Measurements from ENCODE around the gene RHOD.

The RHOD gene

GRCh38 chr11:67056267-67057204, at the start of gene RHOD:
RHOD (plus strand) TSS chr11:67056847; CDS start chr11:67056903, 56 bp downstream.
- peak; percentile 66 for DNase-seq (ENCODE audit: low spot score)

GRCh38 chr11:67007126-67007525, 49.5 kb upstream of the RHOD start:
- no peak for DNase-seq (ENCODE audit: low spot score)

DNA sequence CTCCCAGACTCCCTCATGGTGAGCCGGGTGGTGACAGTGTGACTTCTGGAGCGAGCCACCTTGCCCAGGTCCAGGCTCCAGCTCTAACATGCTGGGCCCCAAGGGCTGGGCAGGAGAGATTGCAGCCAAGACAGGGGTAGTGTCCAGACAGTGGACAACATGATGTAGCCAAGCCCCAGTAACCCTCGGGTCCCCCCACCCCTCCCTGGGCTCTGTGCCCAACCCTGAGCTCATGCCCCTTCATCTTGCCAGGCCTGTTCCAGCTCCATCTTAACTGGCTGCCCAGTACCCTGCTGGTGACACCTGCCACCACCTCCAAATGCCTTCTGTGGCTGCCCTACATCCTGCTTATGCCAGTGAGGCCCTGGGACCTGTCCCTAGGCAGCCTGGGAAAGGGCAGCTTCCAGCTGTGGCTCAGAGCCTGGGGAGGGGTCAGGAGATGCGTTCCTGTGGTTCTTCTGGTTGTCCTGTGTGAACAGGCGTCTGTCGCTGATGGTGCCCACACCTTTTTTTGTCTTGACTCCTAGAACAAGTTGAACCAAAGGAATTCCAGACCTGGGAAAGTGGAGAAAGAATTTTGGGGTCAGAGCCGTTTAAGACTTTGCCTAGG, 46.2 kb upstream of the RHOD start:
- DNase-seq (ENCODE audit: low spot score), result no peak

DNA sequence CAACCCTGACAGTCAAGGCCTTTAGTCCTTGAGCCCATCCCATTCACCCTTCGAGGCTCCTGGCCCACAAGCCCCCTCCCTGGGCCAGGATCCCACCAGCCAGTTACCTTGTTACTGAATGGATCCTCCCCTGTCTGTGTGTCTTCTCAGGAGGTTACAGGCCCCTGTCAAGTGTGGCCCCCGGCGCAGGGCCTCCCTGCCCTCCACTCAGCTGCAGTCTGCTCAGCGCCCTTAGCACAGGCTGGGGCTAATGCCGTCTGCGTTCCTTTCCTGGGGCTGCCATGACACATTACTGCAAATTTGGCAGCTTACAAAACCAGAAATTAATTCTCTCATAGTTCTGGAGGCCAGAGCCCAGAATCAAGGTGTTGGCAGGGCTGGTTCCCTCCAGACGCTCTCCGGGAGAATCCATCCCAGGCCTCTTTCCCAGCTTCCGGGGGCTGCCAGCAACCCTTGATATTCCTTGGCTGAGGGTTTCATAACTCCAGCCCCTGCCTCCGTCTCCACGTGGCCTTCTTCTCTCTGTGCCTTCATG, 43.1 kb upstream of the RHOD start:
- no peak for DNase-seq (ENCODE audit: low spot score)

DNA sequence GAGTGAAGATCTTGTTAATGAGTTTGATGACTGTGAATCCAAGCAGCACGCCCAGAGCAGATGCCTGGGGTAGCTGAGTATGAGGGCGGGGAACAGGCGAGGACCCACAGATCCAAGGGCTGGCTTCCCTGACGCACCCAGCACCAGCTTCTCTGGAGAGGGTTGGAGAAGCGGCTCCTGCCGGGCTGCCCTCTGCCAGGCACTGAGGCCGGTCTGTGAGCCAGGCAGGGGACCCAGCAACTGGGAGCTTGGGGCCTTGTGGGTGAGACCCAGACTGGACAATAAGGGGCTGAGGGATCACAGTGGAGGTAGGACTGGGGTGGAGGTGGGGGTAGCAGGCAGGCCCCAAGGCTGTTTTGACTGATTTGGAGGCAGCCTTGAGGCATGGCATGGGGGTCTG, 42.3 kb upstream of the RHOD start:
- DNase-seq (ENCODE audit: low spot score), result no peak

DNA sequence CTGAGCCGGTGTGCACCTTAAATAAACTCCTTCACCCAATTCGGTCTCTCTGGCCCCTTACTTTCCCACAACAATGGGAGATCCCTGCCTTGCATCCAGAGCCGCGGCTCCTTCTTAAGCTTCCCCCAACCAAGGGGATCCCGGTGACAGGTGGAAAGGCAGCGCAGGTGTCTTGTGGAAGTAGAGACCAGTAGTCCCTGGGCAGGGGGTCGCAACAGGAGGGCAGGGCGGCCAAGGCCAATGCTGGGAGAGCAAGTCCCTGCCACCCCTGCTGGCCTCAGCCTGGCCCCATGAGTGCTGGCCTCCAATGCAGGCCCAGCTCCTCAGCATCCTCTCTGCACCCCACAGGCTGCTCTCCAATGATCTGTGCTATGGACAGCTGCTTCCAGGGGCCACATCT, 41.6 kb upstream of the RHOD start:
- DNase-seq (ENCODE audit: low spot score), result no peak

GRCh38 chr11:67016550-67016949, 40.1 kb upstream of the RHOD start:
- DNase-seq (ENCODE audit: low spot score), result no peak

GRCh38 chr11:67020949-67021348, 35.7 kb upstream of the RHOD start:
- no peak for DNase-seq (ENCODE audit: low spot score)

- DNase-seq (ENCODE audit: low spot score), result peak; percentile 37
Measured at GRCh38 chr11:67022341-67022933, 34.2 kb upstream of the RHOD start.

DNA sequence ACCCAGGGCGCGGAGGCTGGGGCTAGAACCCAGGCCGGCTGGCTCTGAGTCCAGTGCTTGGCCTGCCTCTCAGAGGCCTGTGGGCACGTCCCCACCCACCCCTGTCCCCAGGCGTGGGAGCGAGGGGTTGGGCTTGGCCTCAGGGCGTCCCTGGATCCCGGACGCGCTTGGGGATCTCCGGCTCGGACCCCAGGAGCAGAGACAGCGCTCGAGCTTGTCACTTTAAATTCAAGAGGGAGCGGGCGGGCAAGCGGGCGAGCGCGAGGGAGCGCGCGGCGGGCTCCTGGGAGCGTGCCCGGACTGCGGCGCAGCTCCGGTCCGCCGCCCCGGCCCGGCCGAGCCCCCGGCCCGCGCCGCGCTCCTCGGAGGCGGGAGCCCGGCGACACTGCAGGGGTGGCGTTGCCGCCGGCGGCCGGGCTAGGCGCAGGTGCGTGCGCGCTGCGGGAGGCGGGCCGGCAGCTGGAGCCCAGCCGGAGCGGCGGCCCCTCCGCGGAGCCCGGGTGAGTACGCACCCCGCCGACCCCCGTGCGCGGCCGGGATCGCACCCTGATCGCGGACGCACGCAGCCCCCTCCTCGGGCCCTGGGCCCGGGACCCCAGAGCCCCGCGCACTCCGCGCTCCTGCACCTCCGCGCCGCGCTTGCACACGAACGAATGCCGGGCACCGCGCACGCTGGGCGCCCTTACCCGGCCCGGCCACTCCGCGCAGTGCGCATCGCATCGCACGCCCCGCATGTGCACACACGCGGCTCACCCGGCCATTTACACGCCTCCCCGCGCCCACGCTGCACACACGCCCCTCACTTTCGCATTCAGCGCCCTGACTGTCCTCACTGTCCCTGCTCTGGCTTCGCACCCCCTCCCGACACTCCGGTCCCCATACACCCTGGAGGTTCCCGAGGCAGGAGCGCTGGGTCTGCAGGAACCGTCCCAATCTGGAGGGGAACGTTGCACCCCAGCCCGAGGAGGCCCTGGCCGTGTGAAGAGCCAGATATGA, 33.4 kb upstream of the RHOD start, which contains the start of gene SYT12:
SYT12 (plus strand) TSS at position 174 of the 996 bp plus-strand sequence. CDS start 7,011 bp downstream, outside the sequence.
- peak; percentile 37 for DNase-seq (ENCODE audit: low spot score)

- DNase-seq (ENCODE audit: low spot score), result no peak
Measured at GRCh38 chr11:67023957-67024353, 32.7 kb upstream of the RHOD start.

GRCh38 chr11:67024410-67024809, 32.2 kb upstream of the RHOD start:
- DNase-seq (ENCODE audit: low spot score), result no peak

- DNase-seq (ENCODE audit: low spot score), result no peak
Measured at GRCh38 chr11:67024966-67025365, 31.7 kb upstream of the RHOD start.

GRCh38 chr11:67025750-67026149, 30.9 kb upstream of the RHOD start:
- no peak for DNase-seq (ENCODE audit: low spot score)

DNA sequence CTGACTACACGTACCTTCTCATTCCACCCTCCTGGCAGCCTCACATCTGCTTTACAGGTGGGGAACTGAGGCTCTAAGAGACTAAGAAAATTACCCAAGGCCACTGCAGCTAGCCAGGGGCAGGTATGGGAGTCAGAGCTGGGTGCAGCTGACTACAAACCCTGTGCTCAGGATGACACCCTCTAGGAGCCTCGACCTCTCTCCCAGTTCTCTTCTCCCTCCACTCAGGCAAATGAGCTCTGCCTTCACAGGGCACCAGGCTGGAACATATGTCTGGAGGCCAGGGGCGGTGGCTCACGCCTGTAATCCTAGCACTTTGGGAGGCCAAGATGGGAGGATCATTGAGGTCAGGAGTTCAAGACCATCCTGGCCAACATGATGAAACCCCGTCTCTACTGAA, 29.7 kb upstream of the RHOD start:
- no peak for DNase-seq (ENCODE audit: low spot score)

DNA sequence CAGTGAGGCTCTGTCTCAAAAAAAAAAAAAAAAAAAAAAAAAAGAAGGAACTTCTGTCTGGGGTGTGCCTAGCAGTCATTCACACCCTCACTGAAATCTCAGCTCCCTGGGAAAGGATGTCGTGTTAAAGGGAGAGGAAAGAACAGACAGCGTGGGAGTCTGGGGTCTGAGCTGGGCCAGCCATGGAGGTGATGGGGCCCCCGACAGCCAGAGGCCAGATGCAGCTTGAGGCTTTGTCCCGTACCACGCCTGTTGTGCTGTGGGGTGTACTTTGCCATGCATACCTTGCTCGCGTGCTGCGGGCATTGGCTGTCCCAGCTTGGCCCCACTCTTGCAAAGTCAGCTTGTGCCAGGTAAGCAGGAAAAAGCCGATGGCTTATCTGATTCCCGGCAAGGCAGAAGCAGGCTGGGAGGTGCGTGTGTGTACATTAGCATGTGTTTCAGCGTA, 29.1 kb upstream of the RHOD start:
- no peak for DNase-seq (ENCODE audit: low spot score)

- DNase-seq (ENCODE audit: low spot score), result no peak
Measured at GRCh38 chr11:67027943-67028542, 28.6 kb upstream of the RHOD start.

DNA sequence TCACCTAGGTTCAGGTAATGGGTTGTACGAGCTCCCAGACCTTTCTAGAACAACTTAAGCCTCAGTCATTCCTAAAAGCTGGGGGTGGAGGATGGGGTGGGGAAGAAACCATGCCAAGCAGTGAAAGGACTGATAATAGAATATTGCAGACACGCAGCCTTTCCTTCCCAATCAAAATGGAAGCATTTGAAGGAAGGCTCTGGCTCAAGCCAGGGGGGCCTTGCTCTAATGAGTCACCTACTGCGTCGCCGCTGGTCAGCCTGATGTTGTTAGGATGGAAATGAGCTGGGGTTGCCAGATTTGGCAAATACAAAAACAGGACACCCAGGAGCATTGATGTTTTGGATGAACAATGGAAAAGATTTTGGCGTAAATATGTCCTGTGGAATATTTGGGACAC, 27.5 kb upstream of the RHOD start:
- DNase-seq (ENCODE audit: low spot score), result no peak

- DNase-seq (ENCODE audit: low spot score), result no peak
Measured at GRCh38 chr11:67030976-67031375, 25.7 kb upstream of the RHOD start.

DNA sequence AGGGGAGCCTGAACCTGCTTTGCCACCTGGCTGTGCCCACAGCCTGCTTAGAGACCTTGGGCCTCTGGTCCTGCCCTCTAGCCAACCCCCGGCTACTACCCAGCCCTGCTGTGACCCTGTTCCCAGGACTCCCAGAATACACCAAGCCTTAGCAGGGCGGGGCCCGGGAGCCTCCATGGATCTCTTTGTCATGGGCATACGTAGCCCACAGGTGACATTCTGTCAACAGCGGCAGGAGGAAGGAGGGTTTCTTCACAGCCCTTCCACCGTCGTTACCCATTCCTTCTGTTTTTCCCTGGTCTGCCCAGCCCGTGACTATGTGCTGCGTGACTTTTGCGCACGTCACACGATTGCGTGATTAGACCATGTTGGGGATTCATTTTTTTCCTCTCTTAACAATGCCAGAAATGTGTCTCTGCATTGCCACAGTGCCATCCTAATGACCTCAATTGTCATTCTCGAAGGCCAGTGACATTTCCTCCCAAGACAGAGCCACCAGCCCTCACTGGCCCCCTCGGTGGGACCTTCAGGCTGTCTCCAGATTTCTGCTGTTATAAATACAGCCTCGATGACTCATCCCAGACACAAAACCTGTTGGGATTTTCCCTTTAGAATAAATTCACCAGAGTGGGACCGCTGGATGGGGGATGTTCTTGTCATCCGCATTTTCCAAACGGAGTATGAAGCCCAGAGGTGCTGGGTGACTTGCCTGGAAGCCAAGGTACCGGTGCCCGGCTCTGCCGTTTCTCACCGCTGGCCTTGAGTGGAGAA, 24.7 kb upstream of the RHOD start:
- DNase-seq (ENCODE audit: low spot score), result peak; percentile 60
